CD14-positive monocyte (primary cell): ENCODE results near the gene RETREG2. TPM values are rescaled to one million over a fixed set of nuclear protein-coding genes. Genes with fewer than 3 reads are reported as not detected.

Experiments
- DNase-seq, 3 donors: peaks; one replicate each; pipeline ENCODE4 v3.0.0-alpha.2; 2011 to 2022
- H2AFZ ChIP-seq: 2 replicates; pipeline ENCODE4 v1.6.0; 2012; ENCODE audit warnings: mild to moderate bottlenecking, low read depth, low read length, inconsistent platforms; ENCODE audit not compliant: insufficient read depth, poor library complexity, severe bottlenecking
- H3K27ac ChIP-seq, 2 donors: 1 replicate in 1 of 2; 2 replicates in 1 of 2; pipeline ENCODE4 v1.5.1; 2012 to 2013; ENCODE audit warnings: low read length in 2 of 2, control low read depth in 1 of 2, inconsistent platforms in 1 of 2, low read depth in 1 of 2, mild to moderate bottlenecking in 1 of 2
- H3K27me3 ChIP-seq, 2 donors: one replicate each; pipeline versions ENCODE4 v1.6.0 to v1.6.1; 2011 to 2013; ENCODE audit warnings: low read length in 2 of 2; ENCODE audit not compliant: control insufficient read depth in 2 of 2, insufficient read depth in 2 of 2
- H3K36me3 ChIP-seq, 2 donors: replicated peaks in 1 of 2; 1 replicate in 1 of 2; 2 replicates in 1 of 2; pipeline versions ENCODE4 v1.5.1 to v1.6.1; 2012 to 2013; ENCODE audit warnings: low read length in 2 of 2, control low read depth in 1 of 2, inconsistent platforms in 1 of 2, mild to moderate bottlenecking in 1 of 2; ENCODE audit not compliant: insufficient read depth in 2 of 2, control insufficient read depth in 1 of 2
- H3K4me1 ChIP-seq, 2 donors: 1 replicate in 1 of 2; 2 replicates in 1 of 2; pipeline versions ENCODE4 v1.5.1 to v1.6.1; 2012 to 2013; ENCODE audit warnings: low read length in 2 of 2, control low read depth in 1 of 2, inconsistent platforms in 1 of 2, mild to moderate bottlenecking in 1 of 2, moderate library complexity in 1 of 2; ENCODE audit not compliant: insufficient read depth in 2 of 2, control insufficient read depth in 1 of 2
- H3K4me2 ChIP-seq: replicated peaks from 2 replicates; pipeline ENCODE3; 2012; ENCODE audit warnings: low read length, moderate library complexity, mild to moderate bottlenecking; ENCODE audit not compliant: poor library complexity, severe bottlenecking; ENCODE audit errors: extremely low read depth
- H3K4me3 ChIP-seq, 3 experiments: fragments of 200-600 bp in 1 of 3; sonication (generic) in 1 of 3; replicated peaks in 1 of 3; 1 replicate in 2 of 3; 2 replicates in 1 of 3; pipeline ENCODE4 v1.5.1; 2011 to 2013; ENCODE audit warnings: low read length in 3 of 3, mild to moderate bottlenecking in 3 of 3, control low read depth in 2 of 3, low read depth in 2 of 3, inconsistent platforms in 1 of 3, moderate library complexity in 1 of 3
- H3K79me2 ChIP-seq: 2 replicates; pipeline ENCODE4 v1.6.0; 2012; ENCODE audit warnings: mild to moderate bottlenecking, control low read depth, inconsistent platforms, low read length, moderate library complexity; ENCODE audit not compliant: insufficient read depth
- H3K9ac ChIP-seq: 2 replicates; pipeline ENCODE4 v1.6.0; 2017; ENCODE audit warnings: low read length, mild to moderate bottlenecking; ENCODE audit not compliant: insufficient read depth, poor library complexity, severe bottlenecking
- H3K9me3 ChIP-seq, 2 donors: replicated peaks in 1 of 2; 1 replicate in 1 of 2; 2 replicates in 1 of 2; pipeline versions ENCODE4 v1.5.1 to v1.6.1; 2012 to 2013; ENCODE audit warnings: low read length in 2 of 2, control low read depth in 1 of 2; ENCODE audit not compliant: control insufficient read depth in 1 of 2, insufficient read depth in 1 of 2
- H4K20me1 ChIP-seq: 2 replicates; pipeline ENCODE4 v1.6.0; 2012; ENCODE audit warnings: mild to moderate bottlenecking, low read length, control low read depth, moderate library complexity; ENCODE audit not compliant: insufficient read depth
- H3K27ac Mint-ChIP-seq, 7 donors: one replicate each; pipeline ENCODE4 v1.8.0; 2020; ENCODE audit warnings: mild to moderate bottlenecking in 7 of 7, mixed read lengths in 7 of 7, moderate library complexity in 6 of 7, inconsistent platforms in 2 of 7
- H3K27me3 Mint-ChIP-seq, 3 donors: one replicate each; pipeline ENCODE4 v1.8.0; 2021 to 2022; ENCODE audit warnings: low read depth in 3 of 3, mild to moderate bottlenecking in 3 of 3, mixed read lengths in 3 of 3, moderate library complexity in 3 of 3, inconsistent platforms in 1 of 3
- H3K36me3 Mint-ChIP-seq, 2 donors: one replicate each; pipeline ENCODE4 v1.8.0; 2020; ENCODE audit warnings: mixed read lengths in 2 of 2, inconsistent platforms in 1 of 2, mild to moderate bottlenecking in 1 of 2
- H3K4me1 Mint-ChIP-seq: one replicate; pipeline ENCODE4 v1.8.0; 2020; ENCODE audit warnings: mild to moderate bottlenecking, mixed read lengths
- H3K4me3 Mint-ChIP-seq, 2 donors: one replicate each; pipeline ENCODE4 v1.8.0; 2020; ENCODE audit warnings: mild to moderate bottlenecking in 2 of 2, mixed read lengths in 2 of 2, moderate library complexity in 1 of 2
- H3K9me3 Mint-ChIP-seq, 7 donors: one replicate each; pipeline ENCODE4 v1.8.0; 2020 to 2022; ENCODE audit warnings: mixed read lengths in 7 of 7, mild to moderate bottlenecking in 6 of 7, moderate library complexity in 6 of 7, inconsistent platforms in 2 of 7
- WGBS: methylation state at CpG from one replicate; pipeline ENCODE4 v1.1.5; 2013; ENCODE audit warnings: missing lambda C conversion rate; ENCODE audit not compliant: insufficient coverage; 5-methylcytosine and 5-hydroxymethylcytosine counted together
- intact Hi-C, 2 donors: fragments of 100-400 bp; cut with micrococcal nuclease; formaldehyde crosslinking; loops; one replicate each; pipeline versions ENCODE4 v1.15.0 to v1.15.1; 2023
- polyA plus RNA-seq, 3 donors: library from polyadenylated mRNA; depleted of rRNA in 1 of 3; unstranded in 2 of 3; stranded (reverse) in 1 of 3; fragments of 300-500 nt in 2 of 3; fragments of >200 nt in 1 of 3; fragmentation: Illumina TruSeq in 2 of 3; gene quantifications; 1 replicate in 2 of 3; 2 replicates in 1 of 3; pipeline ENCODE4 v1.2.3, GENCODE V29; 2012 to 2021
- TF ChIP-seq, protein P1 (sequence below): fragments of 200-600 bp; IDR thresholded peaks from one replicate; pipeline ENCODE4 v1.8.0; 2022; ENCODE audit warnings: antibody characterized with exemption, mild to moderate bottlenecking

RETREG2 gene
- polyA plus RNA-seq, 3 donors = 37.7 to 60.9 (median 39.4) TPM

DNA sequence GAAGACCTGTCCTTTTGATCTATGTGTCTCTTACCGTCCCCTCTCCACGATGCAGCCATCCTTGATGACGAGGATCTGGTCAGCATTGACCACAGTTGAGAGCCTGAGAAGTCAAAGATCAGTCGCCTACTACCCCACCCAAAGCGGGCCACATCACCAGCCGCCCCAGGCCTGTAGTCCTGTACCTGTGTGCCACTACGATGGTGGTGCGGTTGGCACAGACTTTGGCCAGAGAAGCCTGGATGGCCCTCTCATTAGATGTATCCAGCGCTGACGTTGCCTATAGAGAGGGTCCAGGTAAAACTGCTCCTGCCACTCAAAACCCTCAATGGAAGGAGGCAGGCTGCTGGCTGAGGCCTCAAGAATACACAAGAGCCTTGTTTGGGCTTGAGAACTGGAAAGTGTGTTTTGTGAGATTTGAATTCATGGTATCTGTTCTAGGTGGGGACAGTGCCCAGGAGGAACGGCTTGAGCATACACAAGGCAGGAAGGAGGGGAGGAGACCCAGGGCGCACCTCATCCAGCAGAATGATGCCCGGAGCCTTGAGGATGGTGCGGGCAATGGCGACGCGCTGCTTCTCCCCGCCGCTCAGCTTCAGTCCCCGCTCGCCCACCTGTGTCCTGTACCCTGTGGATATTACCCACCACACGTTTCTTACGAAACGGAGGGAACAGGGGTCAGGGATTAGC is 32.3 kb downstream of the RETREG2 start:
- WGBS = 89% methylated on average over 20 of the region's 24 CpGs
- Mint-ChIP-seq H3K36me3 (peaks cover 43 to 48% of the 10 kb centered on the region in 2 donors), H3K4me3 (no peak overlapping the region), H3K9me3 (no peaks in the 10 kb centered on the region), H3K4me1 (peaks cover 39% of the 10 kb centered on the region), H3K27ac (no peak overlapping the region), H3K27me3 (peaks cover 0 to 14% (median 8%) of the 10 kb centered on the region in 3 donors)
- Histone ChIP-seq H3K4me1 (peaks cover 19 to 21% of the 10 kb centered on the region in 2 donors), H3K4me2 (no peak overlapping the region), H3K79me2 (no peaks in the 10 kb centered on the region), H4K20me1 (peaks cover 10% of the 10 kb centered on the region), H3K9ac (no peak overlapping the region), H2AFZ (no peak overlapping the region), H3K36me3 (peaks cover 16 to 31% of the 10 kb centered on the region in 2 donors), H3K27ac (no peak overlapping the region), H3K27me3 (no peaks in the 10 kb centered on the region), H3K9me3 (no peaks in the 10 kb centered on the region), H3K4me3 (no peak overlapping the region)
- TF ChIP-seq, protein P1, sequence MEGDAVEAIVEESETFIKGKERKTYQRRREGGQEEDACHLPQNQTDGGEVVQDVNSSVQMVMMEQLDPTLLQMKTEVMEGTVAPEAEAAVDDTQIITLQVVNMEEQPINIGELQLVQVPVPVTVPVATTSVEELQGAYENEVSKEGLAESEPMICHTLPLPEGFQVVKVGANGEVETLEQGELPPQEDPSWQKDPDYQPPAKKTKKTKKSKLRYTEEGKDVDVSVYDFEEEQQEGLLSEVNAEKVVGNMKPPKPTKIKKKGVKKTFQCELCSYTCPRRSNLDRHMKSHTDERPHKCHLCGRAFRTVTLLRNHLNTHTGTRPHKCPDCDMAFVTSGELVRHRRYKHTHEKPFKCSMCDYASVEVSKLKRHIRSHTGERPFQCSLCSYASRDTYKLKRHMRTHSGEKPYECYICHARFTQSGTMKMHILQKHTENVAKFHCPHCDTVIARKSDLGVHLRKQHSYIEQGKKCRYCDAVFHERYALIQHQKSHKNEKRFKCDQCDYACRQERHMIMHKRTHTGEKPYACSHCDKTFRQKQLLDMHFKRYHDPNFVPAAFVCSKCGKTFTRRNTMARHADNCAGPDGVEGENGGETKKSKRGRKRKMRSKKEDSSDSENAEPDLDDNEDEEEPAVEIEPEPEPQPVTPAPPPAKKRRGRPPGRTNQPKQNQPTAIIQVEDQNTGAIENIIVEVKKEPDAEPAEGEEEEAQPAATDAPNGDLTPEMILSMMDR = no peak
- DNase-seq = no peak
- intact Hi-C loops = loop anchor here (2.0 to 5.0 kb wide), 3 partner anchors 40 to 50 kb away; partner anchors contain the start of genes NHEJ1 (in 2 of the 2) and SLC23A3 (in 1 of the 2)

DNA sequence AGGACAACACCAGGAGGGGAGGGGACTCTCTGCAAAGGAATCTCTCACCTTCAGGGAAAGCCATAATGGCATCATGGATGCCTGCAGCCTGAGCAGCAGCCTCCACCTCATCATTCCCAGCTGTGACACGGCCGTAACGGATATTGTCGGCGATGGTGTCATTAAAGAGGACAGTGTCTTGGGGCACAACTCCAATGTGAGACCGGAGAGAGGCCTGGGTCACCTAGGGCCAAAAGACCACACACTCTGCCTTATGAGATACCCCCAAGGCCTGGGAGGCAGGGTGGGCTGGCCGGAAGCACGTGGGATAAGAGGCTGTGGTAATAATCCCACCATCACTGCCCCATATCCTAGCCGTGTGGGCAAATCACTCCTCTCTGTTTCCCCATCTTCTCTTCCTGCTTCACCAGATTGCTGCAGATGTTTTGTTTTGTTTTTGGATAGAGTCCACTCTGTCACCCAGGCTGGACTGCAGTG is 32.8 kb downstream of the RETREG2 start:
- DNase-seq = no peak
- Histone ChIP-seq H4K20me1 (peaks cover 10% of the 10 kb centered on the region), H3K9me3 (no peaks in the 10 kb centered on the region), H3K4me1 (peaks cover 17 to 19% of the 10 kb centered on the region in 2 donors), H3K9ac (no peak overlapping the region), H2AFZ (no peak overlapping the region), H3K4me2 (no peak overlapping the region), H3K36me3 (peaks cover 16 to 31% of the 10 kb centered on the region in 2 donors), H3K27me3 (peaks cover 0 to under 1% of the 10 kb centered on the region in 2 donors), H3K79me2 (no peaks in the 10 kb centered on the region), H3K4me3 (no peak overlapping the region), H3K27ac (no peak overlapping the region)
- no peak overlapping the region for H3K4me3 Mint-ChIP-seq
- H3K27ac Mint-ChIP-seq = peak overlapping the region in 1 of 7 donors; percentile 45
- peaks cover 0 to under 1% (median 0%) of the 10 kb centered on the region in 7 donors for H3K9me3 Mint-ChIP-seq
- peaks cover 39% of the 10 kb centered on the region for H3K4me1 Mint-ChIP-seq
- peaks cover 43 to 49% of the 10 kb centered on the region in 2 donors for H3K36me3 Mint-ChIP-seq
- intact Hi-C loops = loop anchor here (2.0 to 5.0 kb wide), 3 partner anchors 40 to 50 kb away; partner anchors contain the start of genes NHEJ1 (in 2 of the 2) and SLC23A3 (in 1 of the 2)
- peaks cover 2 to 16% (median 8%) of the 10 kb centered on the region in 3 donors for H3K27me3 Mint-ChIP-seq
- WGBS = 100% methylated on average over 4 of the region's 9 CpGs
- TF ChIP-seq, protein P1 = no peak
